Measurements from ENCODE around the gene HOXD4.

GRCh38 chr2:176178038-176178756, 26.8 kb downstream of the HOXD4 start:
- TF ChIP-seq EZH2phosphoT487 (IDR thresholded peaks at IDR 0.05; ENCODE audit: low read depth) (no peak), CTCF (IDR thresholded peaks at IDR 0.05; ENCODE audit: low read depth, low read length) (no peak)

Data from OCI-LY3 (cell line).